BLaER1 treated with 17β-estradiol and CSF1 and Interleukin-3, amounts not matched to agents 10 nM and 100 nM (cell line): ENCODE results near the gene DOK4.

ENCODE experiments used
- H3K27ac ChIP-seq, 11 experiments: shearing (Covaris generic); formaldehyde crosslinking; 2 replicates each; pipeline ENCODE4 v1.8.1; 2022
- H3K27me3 ChIP-seq, 11 experiments: shearing (Covaris generic); formaldehyde crosslinking; 2 replicates each; pipeline ENCODE4 v1.8.1; 2022
- H3K36me3 ChIP-seq, 11 experiments: shearing (Covaris generic); formaldehyde crosslinking; 2 replicates each; pipeline ENCODE4 v1.8.1; 2022
- H3K4me1 ChIP-seq, 10 experiments: shearing (Covaris generic); formaldehyde crosslinking; 2 replicates each; pipeline ENCODE4 v1.8.1; 2022
- H3K4me2 ChIP-seq, 11 experiments: shearing (Covaris generic); formaldehyde crosslinking; 2 replicates each; pipeline ENCODE4 v1.8.1; 2022
- H3K4me3 ChIP-seq, 10 experiments: shearing (Covaris generic); formaldehyde crosslinking; 2 replicates each; pipeline ENCODE4 v1.8.1; 2022
- H3K9ac ChIP-seq, 11 experiments: shearing (Covaris generic); formaldehyde crosslinking; 2 replicates each; pipeline ENCODE4 v1.8.1; 2022
- H3K9me3 ChIP-seq, 11 experiments: shearing (Covaris generic); formaldehyde crosslinking; replicated peaks in 1 of 11; 2 replicates each; pipeline ENCODE4 v1.8.1; 2022
- H4K20me1 ChIP-seq, 11 experiments: shearing (Covaris generic); formaldehyde crosslinking; 2 replicates each; pipeline ENCODE4 v1.8.1; 2022
- Cebpa-rat ChIP-seq, 11 experiments: shearing (Covaris generic); IDR thresholded peaks; 2 replicates each; pipeline ENCODE4 v1.8.1; 2022

The DOK4 gene

GRCh38 chr16:57474671-57475661 is 11.3 kb downstream of the DOK4 start:
- Histone ChIP-seq H4K20me1 (peaks cover 0 to 84% (median 71%) of the 10 kb centered on the region in 11 experiments; a peak in 20 of 22 replicates), H3K9ac (peak overlapping the region in 5 of 11 experiments; percentile 18 to 24 (median 21); a peak in 2 of 22 replicates), H3K36me3 (peaks cover 29 to 64% (median 47%) of the 10 kb centered on the region in 11 experiments), H3K27ac (peak overlapping the region in 5 of 11 experiments; percentile 15 to 60 (median 40); a peak in 7 of 22 replicates), H3K27me3 (no peaks in the 10 kb centered on the region), H3K4me2 (peak overlapping the region in 10 of 11 experiments; percentile 18 to 100 (median 98); a peak in 19 of 22 replicates), H3K9me3 (no peaks in the 10 kb centered on the region), H3K4me1 (peaks cover 58 to 86% (median 77%) of the 10 kb centered on the region in 10 experiments), H3K4me3 (no peak overlapping the region)
- TF ChIP-seq Cebpa-rat (IDR thresholded peaks at IDR 0.05), result no peak

- H3K4me2 ChIP-seq, result no peak overlapping the region
- peaks cover 40 to 74% (median 58%) of the 10 kb centered on the region in 11 experiments for H3K36me3 ChIP-seq
- no peak overlapping the region for H3K27ac ChIP-seq
- no peaks in the 10 kb centered on the region for H3K27me3 ChIP-seq
- H3K9me3 ChIP-seq, result no peaks in the 10 kb centered on the region
- H3K4me1 ChIP-seq, result peaks cover 47 to 76% (median 67%) of the 10 kb centered on the region in 10 experiments
- no peak overlapping the region for H3K9ac ChIP-seq
- no peak overlapping the region for H3K4me3 ChIP-seq
- H4K20me1 ChIP-seq, result peaks cover under 1 to 94% (median 77%) of the 10 kb centered on the region in 11 experiments; a peak in 20 of 22 replicates
- no peak for TF ChIP-seq Cebpa-rat (IDR thresholded peaks at IDR 0.05)
Measured at GRCh38 chr16:57473906-57474305, 12.4 kb downstream of the DOK4 start.

GRCh38 chr16:57473176-57473840 is 13.0 kb downstream of the DOK4 start:
- Histone ChIP-seq H4K20me1 (peaks cover 3 to 94% (median 80%) of the 10 kb centered on the region in 11 experiments; a peak in 20 of 22 replicates), H3K4me3 (no peak overlapping the region), H3K9me3 (no peaks in the 10 kb centered on the region), H3K27me3 (no peaks in the 10 kb centered on the region), H3K27ac (peak overlapping the region in 2 of 11 experiments; percentile 32 to 35; a peak in 1 of 22 replicates), H3K4me1 (peaks cover 41 to 70% (median 61%) of the 10 kb centered on the region in 10 experiments), H3K4me2 (peak overlapping the region in 10 of 11 experiments; percentile 43 to 82 (median 63); a peak in 16 of 22 replicates), H3K9ac (0 out of 22 replicates have a peak overlapping the region, but pooled peaks of 3 of the 11 experiments have one; percentile 6 to 45 (median 11)), H3K36me3 (peaks cover 46 to 80% (median 64%) of the 10 kb centered on the region in 11 experiments)
- TF ChIP-seq Cebpa-rat (IDR thresholded peaks at IDR 0.05), result no peak

- peak overlapping the region; percentile 43 to 82 (median 61) for H3K4me2 ChIP-seq
- no peak overlapping the region for H3K4me3 ChIP-seq
- no peak for TF ChIP-seq Cebpa-rat (IDR thresholded peaks at IDR 0.05)
- H3K4me1 ChIP-seq, result peaks cover 35 to 63% (median 54%) of the 10 kb centered on the region in 10 experiments
- peak overlapping the region in 4 of 11 experiments; percentile 22 to 50 (median 34); a peak in 4 of 22 replicates for H3K27ac ChIP-seq
- no peaks in the 10 kb centered on the region for H3K9me3 ChIP-seq
- peaks cover 52 to 84% (median 69%) of the 10 kb centered on the region in 11 experiments for H3K36me3 ChIP-seq
- H4K20me1 ChIP-seq, result peaks cover 3 to 88% (median 74%) of the 10 kb centered on the region in 11 experiments; a peak in 20 of 22 replicates
- no peaks in the 10 kb centered on the region for H3K27me3 ChIP-seq
- peak overlapping the region in 6 of 11 experiments; percentile 6 to 54 (median 40); a peak in 4 of 22 replicates for H3K9ac ChIP-seq
Measured at GRCh38 chr16:57472665-57473060, 13.6 kb downstream of the DOK4 start.

GRCh38 chr16:57471852-57472664 is 14.2 kb downstream of the DOK4 start:
- Histone ChIP-seq H3K9ac (peak overlapping the region in 6 of 11 experiments; percentile 6 to 54 (median 40); a peak in 4 of 22 replicates), H3K9me3 (no peaks in the 10 kb centered on the region), H3K27ac (peak overlapping the region in 4 of 11 experiments; percentile 22 to 50 (median 34); a peak in 4 of 22 replicates), H3K4me1 (peaks cover 28 to 57% (median 48%) of the 10 kb centered on the region in 10 experiments), H3K27me3 (no peaks in the 10 kb centered on the region), H3K4me2 (peak overlapping the region; percentile 43 to 82 (median 61)), H3K36me3 (peaks cover 58 to 84% (median 76%) of the 10 kb centered on the region in 11 experiments), H3K4me3 (no peak overlapping the region), H4K20me1 (peaks cover 3 to 86% (median 68%) of the 10 kb centered on the region in 11 experiments; a peak in 20 of 22 replicates)
- TF ChIP-seq Cebpa-rat (IDR thresholded peaks at IDR 0.05), result no peak

- Histone ChIP-seq H3K9ac (no peak overlapping the region), H3K27me3 (no peaks in the 10 kb centered on the region), H3K9me3 (no peaks in the 10 kb centered on the region), H3K36me3 (peaks cover 67 to 91% (median 84%) of the 10 kb centered on the region in 11 experiments), H3K4me2 (no peak overlapping the region), H4K20me1 (peaks cover 3 to 85% (median 64%) of the 10 kb centered on the region in 11 experiments; a peak in 20 of 22 replicates), H3K4me3 (no peak overlapping the region), H3K4me1 (peaks cover 20 to 49% (median 40%) of the 10 kb centered on the region in 10 experiments), H3K27ac (no peak overlapping the region)
- no peak for TF ChIP-seq Cebpa-rat (IDR thresholded peaks at IDR 0.05)
Measured at GRCh38 chr16:57471209-57471608, 15.1 kb downstream of the DOK4 start.

GRCh38 chr16:57470711-57471110 is 15.6 kb downstream of the DOK4 start:
- no peak overlapping the region for H3K4me2 ChIP-seq

More at GRCh38 chr16:57470711-57471110, 15.6 kb downstream of the DOK4 start:
- Histone ChIP-seq H3K9me3 (no peaks in the 10 kb centered on the region), H3K9ac (no peak overlapping the region), H4K20me1 (peaks cover 3 to 86% (median 66%) of the 10 kb centered on the region in 11 experiments; a peak in 20 of 22 replicates), H3K27ac (no peak overlapping the region), H3K4me1 (peaks cover 15 to 44% (median 35%) of the 10 kb centered on the region in 10 experiments), H3K36me3 (peaks cover 72 to 96% (median 89%) of the 10 kb centered on the region in 11 experiments), H3K27me3 (no peaks in the 10 kb centered on the region), H3K4me3 (no peak overlapping the region)
- no peak for TF ChIP-seq Cebpa-rat (IDR thresholded peaks at IDR 0.05)
